Measurements from ENCODE around the gene TM6SF1. TPM values are rescaled to one million over a fixed set of nuclear protein-coding genes. Genes with fewer than 3 reads are reported as not detected.
A peak's percentile ranks its signal among the peaks of the same experiment; 100 is the strongest.

TM6SF1 gene
- total RNA-seq, 1 experiment from 2014 or later: 0.69 TPM

DNA sequence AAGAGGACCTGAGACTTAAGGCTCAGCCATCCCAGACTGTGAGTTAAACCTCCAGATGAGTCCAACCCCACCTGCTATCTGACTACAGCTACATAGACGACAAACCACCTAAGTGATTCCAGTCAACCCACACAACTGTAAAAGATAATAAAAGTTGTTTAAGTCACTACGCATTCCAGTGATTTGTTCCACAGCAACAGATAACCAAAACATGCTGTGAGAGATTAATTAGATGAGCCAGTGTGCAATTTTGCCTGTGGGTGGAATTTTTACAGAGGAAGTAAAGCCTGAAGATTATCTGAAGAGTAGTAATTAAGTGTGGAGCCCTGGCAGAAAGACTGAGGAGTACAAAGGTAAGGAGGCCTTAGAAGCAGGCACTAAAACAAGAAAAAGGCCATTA, 45.8 kb upstream of the TM6SF1 start:
- Histone ChIP-seq H3K9me3 (ENCODE audit: control insufficient read depth, insufficient read depth, low read depth, low read length) (no peaks in the 10 kb centered on the region), H3K27ac (ENCODE audit: low read length) (no peak overlapping the region), H3K36me3 (ENCODE audit: control insufficient read depth, insufficient read depth, low read length) (peaks cover 10% of the 10 kb centered on the region), H3K27me3 (ENCODE audit: control insufficient read depth, insufficient read depth, low read length) (no peaks in the 10 kb centered on the region), H3K4me3 (ENCODE audit: low read depth in 2 of 2, low read length in 2 of 2) (no peak overlapping the region), H3K4me1 (ENCODE audit: control insufficient read depth, insufficient read depth, low read length) (peaks cover 43% of the 10 kb centered on the region)
- CTCF ChIA-PET: no interaction called here
- TF ChIP-seq, protein P1, sequence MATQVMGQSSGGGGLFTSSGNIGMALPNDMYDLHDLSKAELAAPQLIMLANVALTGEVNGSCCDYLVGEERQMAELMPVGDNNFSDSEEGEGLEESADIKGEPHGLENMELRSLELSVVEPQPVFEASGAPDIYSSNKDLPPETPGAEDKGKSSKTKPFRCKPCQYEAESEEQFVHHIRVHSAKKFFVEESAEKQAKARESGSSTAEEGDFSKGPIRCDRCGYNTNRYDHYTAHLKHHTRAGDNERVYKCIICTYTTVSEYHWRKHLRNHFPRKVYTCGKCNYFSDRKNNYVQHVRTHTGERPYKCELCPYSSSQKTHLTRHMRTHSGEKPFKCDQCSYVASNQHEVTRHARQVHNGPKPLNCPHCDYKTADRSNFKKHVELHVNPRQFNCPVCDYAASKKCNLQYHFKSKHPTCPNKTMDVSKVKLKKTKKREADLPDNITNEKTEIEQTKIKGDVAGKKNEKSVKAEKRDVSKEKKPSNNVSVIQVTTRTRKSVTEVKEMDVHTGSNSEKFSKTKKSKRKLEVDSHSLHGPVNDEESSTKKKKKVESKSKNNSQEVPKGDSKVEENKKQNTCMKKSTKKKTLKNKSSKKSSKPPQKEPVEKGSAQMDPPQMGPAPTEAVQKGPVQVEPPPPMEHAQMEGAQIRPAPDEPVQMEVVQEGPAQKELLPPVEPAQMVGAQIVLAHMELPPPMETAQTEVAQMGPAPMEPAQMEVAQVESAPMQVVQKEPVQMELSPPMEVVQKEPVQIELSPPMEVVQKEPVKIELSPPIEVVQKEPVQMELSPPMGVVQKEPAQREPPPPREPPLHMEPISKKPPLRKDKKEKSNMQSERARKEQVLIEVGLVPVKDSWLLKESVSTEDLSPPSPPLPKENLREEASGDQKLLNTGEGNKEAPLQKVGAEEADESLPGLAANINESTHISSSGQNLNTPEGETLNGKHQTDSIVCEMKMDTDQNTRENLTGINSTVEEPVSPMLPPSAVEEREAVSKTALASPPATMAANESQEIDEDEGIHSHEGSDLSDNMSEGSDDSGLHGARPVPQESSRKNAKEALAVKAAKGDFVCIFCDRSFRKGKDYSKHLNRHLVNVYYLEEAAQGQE (IDR thresholded peaks at IDR 0.05; ENCODE audit: insufficient read depth in 1 of 2, low read depth in 2 of 2, low read length in 1 of 2): no peak
- TF ChIP-seq TCF7L2 (IDR thresholded peaks at IDR 0.05; ENCODE audit: low read depth, low read length): 0 out of 2 replicates have a peak, but pooled peaks have one; percentile 27
- ATAC-seq (peak; percentile 22; the same call in 1 of the 2 replicates), DNase-seq (ENCODE audit: low read depth, low spot score) (no peak)
- in situ Hi-C loops (cut with HindIII; ENCODE audit: low pct_unique_long_range_greater_than_20kb, low sequenced_read_pairs) (no loop called here), intact Hi-C loops (cut with micrococcal nuclease; ENCODE audit: unreplicated experiment) (no loop called here)
- POLR2A ChIA-PET: no interaction called here
- no TSS peak for BruUV-seq (replicated peaks)

DNA sequence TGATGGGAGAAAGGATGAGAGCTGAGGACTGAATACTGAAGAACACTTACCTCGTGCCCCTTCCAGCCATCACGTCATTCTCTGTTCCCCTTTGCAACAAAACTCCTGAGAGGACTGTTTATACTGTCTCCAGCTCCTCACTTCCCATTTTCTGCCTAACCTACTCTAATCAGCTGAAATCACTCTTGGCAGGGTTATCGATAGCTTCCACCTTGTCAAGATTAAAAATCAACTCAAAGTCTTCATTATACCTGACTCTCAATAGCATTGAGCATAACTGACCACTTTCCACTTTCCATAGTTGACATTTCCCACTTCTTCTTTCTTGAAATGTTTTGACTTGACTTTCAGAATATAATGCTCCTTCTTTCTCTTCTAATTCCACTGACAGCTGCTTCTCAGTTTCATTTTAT, 44.7 kb upstream of the TM6SF1 start:
- DNase-seq (ENCODE audit: low read depth, low spot score) (no peak), ATAC-seq (no peak)
- POLR2A ChIA-PET: interaction anchor here (0.5 kb wide), 1 partner anchor 691 kb away, joined by 3 read pairs; no protein-coding TSS in a partner anchor
- no peak overlapping the region for H3K4me3 ChIP-seq (ENCODE audit: low read depth in 2 of 2, low read length in 2 of 2)
- in situ Hi-C loops (cut with HindIII; ENCODE audit: low pct_unique_long_range_greater_than_20kb, low sequenced_read_pairs) (no loop called here), intact Hi-C loops (cut with micrococcal nuclease; ENCODE audit: unreplicated experiment) (no loop called here)
- H3K27ac ChIP-seq (ENCODE audit: low read length): no peak overlapping the region
- no peaks in the 10 kb centered on the region for H3K9me3 ChIP-seq (ENCODE audit: control insufficient read depth, insufficient read depth, low read depth, low read length)
- TF ChIP-seq, protein P2, sequence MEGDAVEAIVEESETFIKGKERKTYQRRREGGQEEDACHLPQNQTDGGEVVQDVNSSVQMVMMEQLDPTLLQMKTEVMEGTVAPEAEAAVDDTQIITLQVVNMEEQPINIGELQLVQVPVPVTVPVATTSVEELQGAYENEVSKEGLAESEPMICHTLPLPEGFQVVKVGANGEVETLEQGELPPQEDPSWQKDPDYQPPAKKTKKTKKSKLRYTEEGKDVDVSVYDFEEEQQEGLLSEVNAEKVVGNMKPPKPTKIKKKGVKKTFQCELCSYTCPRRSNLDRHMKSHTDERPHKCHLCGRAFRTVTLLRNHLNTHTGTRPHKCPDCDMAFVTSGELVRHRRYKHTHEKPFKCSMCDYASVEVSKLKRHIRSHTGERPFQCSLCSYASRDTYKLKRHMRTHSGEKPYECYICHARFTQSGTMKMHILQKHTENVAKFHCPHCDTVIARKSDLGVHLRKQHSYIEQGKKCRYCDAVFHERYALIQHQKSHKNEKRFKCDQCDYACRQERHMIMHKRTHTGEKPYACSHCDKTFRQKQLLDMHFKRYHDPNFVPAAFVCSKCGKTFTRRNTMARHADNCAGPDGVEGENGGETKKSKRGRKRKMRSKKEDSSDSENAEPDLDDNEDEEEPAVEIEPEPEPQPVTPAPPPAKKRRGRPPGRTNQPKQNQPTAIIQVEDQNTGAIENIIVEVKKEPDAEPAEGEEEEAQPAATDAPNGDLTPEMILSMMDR (IDR thresholded peaks at IDR 0.05): no peak
- TF ChIP-seq TCF7L2 (IDR thresholded peaks at IDR 0.05; ENCODE audit: low read depth, low read length): no peak
- TF ChIP-seq, protein P1 (IDR thresholded peaks at IDR 0.05; ENCODE audit: insufficient read depth in 1 of 2, low read depth in 2 of 2, low read length in 1 of 2): no peak
- BruUV-seq (replicated peaks): no TSS peak
- peaks cover 10% of the 10 kb centered on the region for H3K36me3 ChIP-seq (ENCODE audit: control insufficient read depth, insufficient read depth, low read length)
- CTCF ChIA-PET: no interaction called here
- H3K4me1 ChIP-seq (ENCODE audit: control insufficient read depth, insufficient read depth, low read length): peaks cover 47% of the 10 kb centered on the region
- H3K27me3 ChIP-seq (ENCODE audit: control insufficient read depth, insufficient read depth, low read length): no peaks in the 10 kb centered on the region

Data from Panc1 (cell line).